ENCODE data around the gene DCDC2C.

GRCh38 chr2:3674066-3674845 is 29.1 kb upstream of the DCDC2C start:
- TF ChIP-seq CTCF (IDR thresholded peaks at IDR 0.05) (no peak), POLR2A (IDR thresholded peaks at IDR 0.05) (no peak)

Measured in uterus (tissue), 2 donors.